ENCODE measurements around the gene CDK14.

The CDK14 gene

DNA sequence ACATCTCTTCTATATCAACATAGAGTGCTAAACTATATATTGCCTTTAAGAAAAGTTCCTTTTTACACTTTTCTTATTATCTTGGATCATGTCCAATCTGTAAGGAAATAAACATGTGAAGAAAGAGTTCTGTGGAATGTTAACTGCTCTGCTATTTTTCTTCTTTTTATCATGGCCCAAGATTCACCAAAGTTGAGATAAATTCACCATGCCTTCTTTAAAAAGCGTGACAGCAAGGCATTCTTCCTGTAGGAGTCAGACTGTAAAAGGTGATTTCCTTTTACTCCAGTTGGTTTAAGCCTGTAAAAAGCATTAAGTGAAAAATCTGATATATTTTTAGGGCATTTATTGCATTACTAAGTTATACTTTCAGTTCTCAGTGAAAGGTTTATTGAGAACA, 502.4 kb downstream of the CDK14 start:
- no peak for DNase-seq (ENCODE audit: low read depth)

DNA sequence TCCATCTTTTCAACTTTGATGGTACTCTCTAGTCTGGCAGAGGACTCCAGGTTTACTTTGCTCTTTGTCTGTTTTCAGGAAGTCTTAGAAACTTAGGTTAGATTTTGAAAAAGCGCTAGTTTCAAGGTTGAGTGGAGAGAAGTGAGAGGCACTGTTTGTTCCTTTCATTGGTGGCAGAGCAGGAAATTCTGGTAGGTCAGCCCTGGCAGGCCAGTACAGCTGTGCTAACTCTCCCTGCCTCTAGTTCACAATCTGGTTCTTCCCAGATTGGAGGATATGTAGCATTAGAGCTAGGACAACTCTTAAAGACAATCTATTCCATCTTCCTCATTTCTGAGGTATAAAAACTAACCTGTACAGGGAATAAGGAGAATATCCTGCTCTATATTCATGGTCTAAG, 507.2 kb downstream of the CDK14 start:
- DNase-seq (ENCODE audit: low read depth), result no peak

DNA sequence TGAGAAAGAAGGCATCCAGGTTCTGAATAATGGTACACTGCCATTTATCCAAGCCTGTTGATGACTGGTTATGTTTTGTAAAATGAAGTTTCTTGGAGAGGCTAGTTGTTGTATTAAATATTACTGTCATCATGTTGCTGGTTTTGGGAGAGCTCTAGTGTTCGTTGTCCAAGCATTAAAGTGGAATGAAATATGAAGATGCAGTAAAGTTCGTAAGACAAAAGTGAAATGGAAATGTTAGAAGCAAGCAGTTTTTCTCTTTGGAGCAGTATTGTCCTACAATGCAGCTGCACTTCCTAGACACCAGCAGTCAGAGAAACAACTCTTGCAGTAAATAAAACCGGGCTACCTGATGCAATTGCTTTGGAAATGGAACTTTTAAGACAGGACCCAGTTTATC, 511.3 kb downstream of the CDK14 start:
- DNase-seq (ENCODE audit: low read depth), result no peak

DNA sequence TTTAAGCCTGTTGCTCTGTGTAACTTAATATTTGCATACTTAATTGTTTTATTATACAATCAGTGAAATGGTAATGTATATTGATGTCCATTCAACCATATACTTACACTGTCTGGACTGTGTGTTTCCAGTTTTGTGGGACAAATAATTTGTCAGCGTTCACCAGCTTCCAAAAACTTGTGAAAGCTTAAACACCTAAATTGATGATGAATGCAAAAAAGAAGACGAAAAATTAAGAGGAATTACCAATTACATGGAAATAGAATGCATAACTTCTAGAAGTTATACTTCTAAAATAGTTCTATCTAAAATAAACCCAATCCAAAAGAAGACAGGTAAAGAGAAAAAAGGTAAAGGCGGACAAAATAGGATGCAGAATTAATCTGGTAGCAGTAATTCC, 513.1 kb downstream of the CDK14 start:
- no peak for DNase-seq (ENCODE audit: low read depth)

DNA sequence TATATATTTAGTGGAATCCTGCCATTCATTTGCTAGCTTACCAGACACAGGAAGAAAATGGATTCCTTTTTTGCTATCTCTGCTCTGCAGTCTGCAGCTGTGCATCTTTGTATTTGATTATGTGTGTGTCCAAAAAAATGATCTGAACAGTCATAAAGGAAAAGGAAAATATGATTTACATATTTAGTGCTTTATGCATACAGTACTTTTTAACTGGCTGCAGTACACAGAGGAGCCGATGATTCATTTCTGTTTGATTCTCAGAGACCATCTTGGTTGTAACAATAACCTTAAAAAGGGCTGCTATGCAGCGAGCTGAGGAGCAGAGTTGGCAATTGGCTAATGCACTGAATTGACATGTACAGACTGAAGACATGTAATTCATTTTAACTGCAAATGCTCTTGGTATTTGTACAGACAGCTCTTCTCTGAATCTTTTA, 516.8 kb downstream of the CDK14 start:
- DNase-seq (ENCODE audit: low read depth), result no peak

DNA sequence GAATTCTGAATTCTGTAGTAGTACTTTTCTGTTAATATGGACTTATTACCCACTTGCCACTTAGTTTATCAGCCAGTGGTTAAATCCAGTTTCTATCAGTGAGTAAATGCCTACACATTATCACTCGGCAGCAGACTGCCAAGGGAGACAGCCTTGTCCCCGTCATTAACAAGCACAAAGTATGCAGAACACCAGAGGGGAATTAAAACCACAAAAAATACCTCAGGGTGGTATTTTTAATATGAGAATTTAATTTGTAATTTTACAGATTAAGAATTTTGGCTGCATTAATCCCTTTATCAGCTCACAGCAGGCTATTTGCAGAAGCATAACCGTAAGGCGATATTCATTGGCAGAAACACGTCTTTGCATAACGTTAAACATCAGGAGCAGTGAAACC, 518.1 kb downstream of the CDK14 start:
- no peak for DNase-seq (ENCODE audit: low read depth)

DNA sequence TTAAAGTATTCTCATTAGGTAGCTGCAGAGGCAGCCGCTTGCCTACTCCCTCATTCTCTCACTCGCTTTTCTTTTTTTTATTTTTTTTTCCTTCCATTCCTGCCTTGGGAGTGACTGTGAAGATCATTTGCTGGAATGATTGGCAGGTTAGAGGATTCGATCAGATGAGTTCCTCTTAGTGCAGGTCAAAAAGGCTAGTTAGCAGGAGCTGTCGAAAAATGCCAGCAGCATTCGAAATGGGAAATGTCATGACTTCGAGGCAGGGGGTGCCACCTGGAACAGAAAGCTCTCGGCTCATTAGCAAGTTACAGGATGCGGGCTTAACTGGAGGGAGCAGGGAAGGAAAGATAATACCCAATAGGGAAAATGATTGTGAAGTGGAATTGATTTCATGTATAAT, 530.6 kb downstream of the CDK14 start:
- no peak for DNase-seq (ENCODE audit: low read depth)

DNA sequence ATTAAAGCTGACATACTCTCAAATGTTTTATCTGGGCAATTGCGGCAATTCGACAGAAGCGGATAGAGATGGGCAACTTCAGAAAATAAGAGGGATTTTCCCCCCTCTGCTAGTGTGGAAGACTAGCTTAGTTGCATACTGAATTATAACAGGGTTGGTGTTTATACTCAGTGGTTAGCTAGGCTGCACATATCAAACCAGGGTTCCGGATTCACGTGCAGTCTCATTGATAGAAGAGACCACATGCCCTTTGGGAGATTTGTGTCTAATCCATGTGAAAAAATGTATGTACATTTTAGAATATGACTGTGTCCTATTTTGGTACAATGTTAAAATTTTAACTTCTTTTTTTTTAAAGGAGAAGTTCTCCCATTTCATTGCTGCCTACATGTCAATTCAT, 531.2 kb downstream of the CDK14 start:
- no peak for DNase-seq (ENCODE audit: low read depth)

DNA sequence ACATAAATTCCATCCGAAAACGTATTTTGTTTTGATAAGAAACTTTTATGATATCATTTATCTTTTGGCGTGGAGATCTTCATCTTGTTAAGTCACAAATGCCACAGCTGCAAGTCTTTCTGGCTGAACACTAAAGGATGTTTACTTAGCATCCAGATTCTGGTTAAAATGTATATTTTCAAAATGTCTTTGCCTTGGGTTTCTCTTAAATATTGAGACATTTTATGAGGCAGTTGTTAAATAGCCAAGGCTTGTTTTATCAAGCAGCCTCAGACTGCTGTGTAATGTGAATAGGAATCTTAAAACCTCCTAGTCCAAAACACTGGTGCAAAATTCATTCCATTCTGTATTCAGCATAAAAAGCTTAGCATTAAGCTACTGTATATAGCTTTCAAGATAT, 531.8 kb downstream of the CDK14 start:
- no peak for DNase-seq (ENCODE audit: low read depth)

DNA sequence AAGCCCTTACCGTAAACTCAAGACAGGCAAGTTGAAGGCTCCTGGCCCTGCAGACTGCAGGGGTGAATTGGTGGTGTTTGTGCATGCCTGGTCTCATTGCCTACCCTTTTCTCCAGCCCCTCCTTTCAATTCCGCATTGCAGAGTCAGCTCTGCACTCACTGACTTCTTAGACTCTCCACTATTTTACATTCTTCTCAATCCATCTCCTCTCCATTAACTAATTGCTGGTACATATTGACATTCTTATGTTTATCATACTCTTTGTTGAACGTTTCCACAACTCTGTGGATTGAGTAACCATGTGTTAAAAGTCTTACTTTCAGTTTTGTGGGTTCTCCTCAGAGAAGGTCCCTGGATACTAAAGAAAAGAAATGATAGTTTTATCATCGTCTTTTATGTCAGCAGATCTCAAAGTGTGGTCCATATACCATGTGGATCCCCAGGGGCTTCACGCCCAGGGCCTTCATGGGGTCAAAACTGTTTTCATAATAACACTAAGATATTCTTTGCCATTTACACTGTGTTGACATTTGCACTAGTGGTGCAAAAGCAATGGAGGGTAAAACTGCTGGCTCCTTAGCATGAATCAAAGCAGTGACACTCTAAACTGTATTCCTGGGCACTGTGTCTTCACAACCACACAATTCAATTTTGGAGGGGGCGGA, 532.7 kb downstream of the CDK14 start:
- DNase-seq (ENCODE audit: low read depth), result no peak

DNA sequence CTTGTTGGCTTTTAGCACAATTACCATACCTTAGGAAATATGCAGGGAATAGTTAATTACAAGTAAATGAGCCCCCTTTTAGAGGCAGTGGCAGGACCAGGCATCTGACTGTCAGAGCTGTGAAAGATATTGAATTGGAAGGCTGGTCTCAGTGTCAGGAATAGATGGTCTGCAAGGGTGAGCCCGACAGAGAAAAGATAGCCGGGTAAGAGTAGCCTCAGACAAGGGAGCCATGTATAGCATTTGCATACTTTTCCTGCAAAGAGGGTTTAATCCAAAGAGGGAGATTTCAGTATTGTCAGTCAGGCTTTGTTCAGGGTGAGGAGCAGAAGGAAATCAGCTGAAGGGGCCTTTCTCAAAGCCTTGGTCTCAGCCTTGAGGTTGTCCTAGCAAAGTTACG, 539.2 kb downstream of the CDK14 start:
- no peak for DNase-seq (ENCODE audit: low read depth)

DNA sequence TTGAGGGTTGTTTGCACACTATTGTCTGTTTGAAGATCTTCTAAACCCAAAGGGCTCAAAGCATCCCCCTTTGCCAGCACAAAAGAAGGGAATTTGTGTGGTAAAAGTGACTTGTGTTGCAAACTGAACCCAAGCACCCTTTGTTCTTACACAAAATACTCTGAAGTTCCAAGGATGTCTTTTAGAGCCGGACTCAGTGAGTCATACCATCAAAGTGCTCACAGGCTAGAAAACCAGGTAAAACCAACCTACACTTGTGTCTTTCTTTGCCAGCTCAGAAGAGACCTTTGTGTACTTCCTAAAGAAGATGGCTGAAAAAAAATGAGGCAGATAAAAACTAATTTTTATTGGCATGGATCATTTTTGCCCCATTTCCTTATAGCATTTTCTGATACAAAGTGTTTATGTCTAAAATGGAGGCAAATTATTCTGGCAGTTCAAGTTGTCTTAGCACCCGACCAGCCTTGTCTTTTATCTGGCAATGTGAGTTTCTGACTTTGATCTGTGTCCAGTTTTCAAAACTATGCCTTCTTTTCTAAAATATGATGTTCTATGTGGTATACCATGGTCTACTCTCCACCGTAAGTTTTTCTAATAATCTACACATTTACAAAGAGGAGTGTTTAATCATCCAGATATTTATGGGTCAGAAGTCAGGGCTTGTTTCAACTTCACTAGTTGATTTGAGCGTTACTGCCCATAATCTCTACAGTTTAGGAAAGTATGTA, 539.7 kb downstream of the CDK14 start:
- DNase-seq (ENCODE audit: low read depth), result no peak

DNA sequence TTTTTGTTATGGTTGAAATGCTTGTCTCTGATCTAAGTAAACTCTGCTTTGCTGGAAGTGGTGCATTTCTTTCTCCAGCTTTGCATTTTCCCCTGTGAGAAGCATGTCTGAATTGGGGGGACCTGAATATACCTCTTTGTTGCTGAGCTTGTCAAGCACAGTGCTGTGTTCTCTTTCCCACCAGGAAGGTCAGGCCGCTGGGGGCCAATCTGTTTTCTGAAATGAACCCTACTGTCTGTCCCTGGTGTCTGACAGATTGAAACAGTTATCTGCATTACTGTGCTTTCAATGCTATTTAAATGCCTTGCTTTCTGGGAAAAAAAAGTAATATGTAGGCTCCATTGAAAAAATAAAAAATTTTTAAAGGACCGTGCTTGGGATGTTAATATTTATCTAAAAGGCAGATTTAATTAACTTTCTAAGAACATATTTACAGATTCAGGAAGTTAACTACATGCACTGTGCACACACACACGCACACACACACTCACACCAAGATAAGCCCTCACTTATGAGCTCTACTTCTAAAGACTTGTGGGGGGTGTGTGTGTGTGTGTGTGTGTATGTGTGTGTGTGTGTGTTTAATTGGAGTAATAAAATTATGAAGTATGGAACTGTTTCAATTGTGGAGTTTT, 541.1 kb downstream of the CDK14 start:
- no peak for DNase-seq (ENCODE audit: low read depth)

DNA sequence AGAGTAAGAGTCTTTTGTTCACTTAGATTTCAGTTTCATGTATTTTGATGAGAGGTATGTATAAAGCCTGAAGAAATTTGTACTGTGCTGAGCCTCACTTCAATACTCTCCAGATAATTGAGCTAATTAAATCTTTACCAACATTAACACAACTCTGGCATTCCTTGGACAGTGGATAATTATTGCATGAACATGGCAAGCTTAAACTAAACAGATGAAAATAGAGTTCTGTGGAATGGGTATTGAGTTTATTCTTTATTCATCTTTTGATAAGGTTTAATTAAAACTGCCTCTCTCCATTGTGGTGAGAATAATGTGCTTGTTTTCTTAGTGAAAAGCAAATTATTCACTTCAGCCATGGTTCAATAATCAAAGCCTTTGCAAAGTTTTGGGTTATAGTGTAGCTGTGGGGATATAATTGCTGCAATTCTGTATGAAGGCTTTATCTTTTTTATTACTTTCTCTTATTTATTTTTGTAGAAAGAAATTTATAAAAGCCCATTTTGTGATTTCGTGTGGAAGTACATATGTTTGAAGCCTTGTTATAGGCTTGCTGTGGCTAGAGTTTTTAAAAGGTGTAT, 541.8 kb downstream of the CDK14 start:
- DNase-seq (ENCODE audit: low read depth), result no peak

DNA sequence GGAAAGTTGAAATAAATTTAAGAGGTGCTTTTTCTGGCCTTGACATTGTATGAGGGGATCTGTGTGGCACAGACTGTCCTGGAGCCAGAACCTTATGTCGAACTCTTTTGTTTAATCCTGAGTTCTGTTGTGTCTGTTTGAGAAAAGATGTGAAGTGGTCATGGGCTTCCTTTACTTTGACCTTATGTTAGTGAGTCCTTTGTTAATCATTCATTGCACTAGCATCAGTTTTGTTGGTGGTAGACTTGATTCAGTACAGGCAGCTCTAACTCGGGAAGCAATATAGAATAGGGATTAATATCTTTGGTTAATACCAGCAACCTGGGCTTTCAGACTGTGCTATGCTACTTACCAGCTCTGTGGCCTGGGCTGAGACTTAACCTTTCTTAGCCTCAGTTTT, 544.2 kb downstream of the CDK14 start:
- DNase-seq (ENCODE audit: low read depth), result no peak

DNA sequence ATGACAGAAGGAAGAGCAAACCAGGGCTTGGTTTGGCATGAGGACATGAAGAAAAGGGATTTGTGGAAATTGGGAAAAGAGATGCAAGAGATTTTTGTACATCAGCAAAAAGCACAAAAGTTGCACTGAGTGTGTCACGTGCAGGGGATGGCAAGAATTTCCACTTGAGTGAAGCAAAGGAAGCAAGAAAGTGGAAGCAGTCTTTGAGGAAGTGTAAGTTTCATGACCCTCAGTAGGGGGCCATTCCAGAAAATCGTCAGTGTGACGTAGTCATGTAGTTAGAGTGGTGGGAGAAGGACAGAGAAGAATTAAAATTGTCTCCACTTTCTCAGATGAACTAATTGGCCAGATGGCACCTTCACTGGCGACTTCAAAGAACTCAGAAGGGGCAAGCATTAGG, 544.9 kb downstream of the CDK14 start:
- DNase-seq (ENCODE audit: low read depth), result no peak

DNA sequence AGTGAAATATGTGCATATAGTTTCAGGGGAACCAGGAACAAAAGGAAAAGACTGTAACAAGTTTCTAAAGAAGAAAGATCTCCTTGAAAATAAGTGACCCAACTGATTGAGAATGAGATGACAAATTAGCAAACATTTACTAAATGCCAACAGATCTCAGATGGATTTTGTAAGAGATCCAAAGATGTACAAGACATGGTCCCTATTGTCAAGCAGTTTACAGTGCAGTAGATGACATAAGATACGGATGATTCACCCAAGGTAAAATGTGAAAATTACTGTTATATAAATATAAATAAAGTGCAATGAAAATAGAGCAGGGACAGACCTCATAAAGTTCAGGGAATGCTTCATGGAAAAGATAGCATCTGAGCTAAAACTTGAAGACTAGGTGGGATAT, 546.6 kb downstream of the CDK14 start:
- no peak for DNase-seq (ENCODE audit: low read depth)

DNA sequence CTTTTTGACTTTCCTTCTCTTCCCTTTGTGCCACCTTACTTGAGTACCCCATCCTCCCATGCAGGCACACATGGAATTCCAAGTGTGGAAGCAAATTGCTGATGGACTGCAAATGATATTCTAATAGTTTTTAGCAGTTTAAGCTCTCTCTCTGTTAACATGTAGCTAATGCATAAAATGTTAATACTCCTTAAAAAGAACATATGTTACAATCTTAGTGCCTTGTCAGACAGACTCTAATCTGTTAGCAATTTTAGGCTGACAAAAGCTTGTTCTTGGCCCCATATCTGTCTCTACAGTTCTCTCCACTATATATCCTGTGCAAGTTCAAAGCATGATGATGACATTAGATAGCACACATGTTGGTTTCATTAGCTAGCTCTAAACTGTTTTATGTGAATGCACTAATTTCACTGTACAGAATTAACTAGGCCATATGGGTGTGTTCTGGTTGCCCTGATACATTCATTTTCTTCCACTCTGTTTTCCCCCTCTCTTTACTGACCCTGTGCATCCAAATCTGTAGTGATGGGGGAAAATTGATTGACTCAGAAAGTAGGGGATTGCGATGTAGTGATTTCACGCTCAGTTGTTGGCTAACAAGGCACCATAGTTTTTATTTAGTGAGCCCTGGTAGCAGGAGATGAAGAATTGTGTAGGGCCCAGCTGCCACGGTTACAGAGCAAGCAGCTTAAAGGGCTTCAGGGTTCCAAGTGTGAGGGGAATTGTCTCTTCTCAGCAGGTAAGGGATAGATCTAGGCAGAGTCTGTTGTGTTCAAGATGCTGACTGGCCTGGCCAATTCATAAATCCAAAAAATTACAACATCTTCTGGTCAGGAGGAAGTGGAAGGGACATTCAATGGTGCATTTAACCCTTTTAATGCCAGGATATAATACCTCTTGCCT, 553.5 kb downstream of the CDK14 start:
- DNase-seq (ENCODE audit: low read depth), result no peak

DNA sequence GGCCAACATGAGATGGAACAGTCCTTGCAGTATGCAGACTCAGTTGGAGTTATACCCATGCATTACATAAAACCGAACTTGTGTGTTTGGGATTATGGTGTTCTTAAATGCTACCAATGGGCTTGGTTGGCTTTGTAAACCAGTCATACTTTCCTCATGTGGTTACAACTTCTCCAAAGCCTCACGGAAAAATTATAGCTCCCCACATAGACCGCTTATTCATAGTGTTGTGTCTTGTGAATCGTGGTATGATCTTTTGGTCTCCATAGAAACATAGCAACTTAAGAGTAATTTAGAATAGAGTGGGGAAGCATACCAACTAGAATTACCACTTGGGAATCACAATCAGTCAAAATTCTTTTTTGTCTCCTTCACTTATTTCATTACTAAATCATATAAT, 555.8 kb downstream of the CDK14 start:
- DNase-seq (ENCODE audit: low read depth), result no peak

DNA sequence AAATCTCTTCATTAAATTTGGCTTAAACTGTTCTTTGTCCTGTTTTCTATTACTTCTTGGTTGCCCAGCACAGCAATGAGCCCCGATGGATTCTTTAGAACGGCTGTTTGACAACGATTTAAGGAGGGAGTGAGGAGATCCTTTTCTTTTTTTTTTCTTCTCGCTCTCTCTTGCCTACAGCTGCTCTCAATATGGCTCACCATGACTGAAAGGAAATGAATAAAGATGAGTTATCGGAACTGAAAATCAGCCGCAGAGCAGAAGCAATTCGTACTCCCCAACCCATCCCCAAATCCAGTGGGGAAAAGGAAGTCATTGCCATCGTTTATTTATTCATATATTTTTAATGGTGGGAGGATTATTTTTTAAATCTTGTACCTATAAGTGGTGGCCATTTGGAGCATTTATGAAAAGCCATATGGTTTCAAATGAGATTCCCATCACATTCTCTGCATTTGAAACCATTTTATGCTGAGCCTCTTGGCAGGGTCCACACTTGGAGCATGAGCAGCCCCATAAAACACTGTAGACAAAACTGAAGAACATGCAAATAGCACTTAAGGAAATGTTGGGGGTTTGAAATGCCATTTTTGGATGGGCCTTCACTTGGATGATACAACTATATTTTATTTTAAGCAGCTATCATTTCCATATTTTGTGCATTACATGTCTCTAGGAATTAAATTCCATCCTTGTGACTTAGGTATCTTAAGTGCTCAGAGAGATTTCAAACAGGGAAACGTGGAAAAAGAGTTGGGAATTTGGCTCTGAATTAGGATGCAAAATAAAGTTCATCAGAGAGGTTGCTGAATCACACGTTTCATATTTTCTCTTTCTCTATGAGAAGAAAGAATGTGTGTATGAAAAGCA, 560.4 kb downstream of the CDK14 start:
- no peak for DNase-seq (ENCODE audit: low read depth)
